ENCODE data around the gene PMEL. TPM values are rescaled to one million over a fixed set of nuclear protein-coding genes. Genes with fewer than 3 reads are reported as not detected.

PMEL gene
- total and polyA plus RNA-seq, 9 of the 15 experiments (the other 6 are each of a cell fraction or from before 2014, with no cell fraction given): 0.36 to 2.0 (median 0.98) TPM

GRCh38 chr12:55925870-55926737 is 39.7 kb downstream of the PMEL start (continued):
- no peak for TF ChIP-seq TSHZ1 (CRISPR knock-in tag; IDR thresholded peaks at IDR 0.05)
- 0 out of 2 replicates have a peak, but pooled peaks have one; percentile 16 for TF ChIP-seq ZNF175 (CRISPR knock-in tag; IDR thresholded peaks at IDR 0.05; ENCODE audit: low read depth)
- TF ChIP-seq ZSCAN29 (IDR thresholded peaks at IDR 0.05): no peak
- no peak for TF ChIP-seq IRF1 (CRISPR knock-in tag; IDR thresholded peaks at IDR 0.05; ENCODE audit: borderline replicate concordance)
- TF ChIP-seq, protein P1, sequence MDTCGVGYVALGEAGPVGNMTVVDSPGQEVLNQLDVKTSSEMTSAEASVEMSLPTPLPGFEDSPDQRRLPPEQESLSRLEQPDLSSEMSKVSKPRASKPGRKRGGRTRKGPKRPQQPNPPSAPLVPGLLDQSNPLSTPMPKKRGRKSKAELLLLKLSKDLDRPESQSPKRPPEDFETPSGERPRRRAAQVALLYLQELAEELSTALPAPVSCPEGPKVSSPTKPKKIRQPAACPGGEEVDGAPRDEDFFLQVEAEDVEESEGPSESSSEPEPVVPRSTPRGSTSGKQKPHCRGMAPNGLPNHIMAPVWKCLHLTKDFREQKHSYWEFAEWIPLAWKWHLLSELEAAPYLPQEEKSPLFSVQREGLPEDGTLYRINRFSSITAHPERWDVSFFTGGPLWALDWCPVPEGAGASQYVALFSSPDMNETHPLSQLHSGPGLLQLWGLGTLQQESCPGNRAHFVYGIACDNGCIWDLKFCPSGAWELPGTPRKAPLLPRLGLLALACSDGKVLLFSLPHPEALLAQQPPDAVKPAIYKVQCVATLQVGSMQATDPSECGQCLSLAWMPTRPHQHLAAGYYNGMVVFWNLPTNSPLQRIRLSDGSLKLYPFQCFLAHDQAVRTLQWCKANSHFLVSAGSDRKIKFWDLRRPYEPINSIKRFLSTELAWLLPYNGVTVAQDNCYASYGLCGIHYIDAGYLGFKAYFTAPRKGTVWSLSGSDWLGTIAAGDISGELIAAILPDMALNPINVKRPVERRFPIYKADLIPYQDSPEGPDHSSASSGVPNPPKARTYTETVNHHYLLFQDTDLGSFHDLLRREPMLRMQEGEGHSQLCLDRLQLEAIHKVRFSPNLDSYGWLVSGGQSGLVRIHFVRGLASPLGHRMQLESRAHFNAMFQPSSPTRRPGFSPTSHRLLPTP (IDR thresholded peaks at IDR 0.05; ENCODE audit: borderline replicate concordance, extremely low read depth, insufficient read length): no peak
